HepG2 (cell line): ENCODE measurements around the gene MMP24OS. TPM values are rescaled to one million over a fixed set of nuclear protein-coding genes. Genes with fewer than 3 reads are reported as not detected.
A peak's percentile ranks its signal among the peaks of the same experiment; 100 is the strongest.

ENCODE experiments used
- ATRX ChIP-seq: sonication (generic); formaldehyde crosslinking; IDR thresholded peaks from 2 replicates; pipeline ENCODE4 v1.4.0; 2020; ENCODE audit warnings: missing genetic modification reagents, borderline replicate concordance
- CC2D1A ChIP-seq: sonication (generic); formaldehyde crosslinking; IDR thresholded peaks from 2 replicates; pipeline ENCODE4 v1.8.1; 2023; ENCODE audit warnings: mild to moderate bottlenecking, missing genetic modification reagents
- DR1 ChIP-seq: sonication (generic); formaldehyde crosslinking; IDR thresholded peaks from 2 replicates; pipeline ENCODE4 v1.8.0; 2021; ENCODE audit warnings: mild to moderate bottlenecking, missing genetic modification reagents, inconsistent platforms
- GFI1 ChIP-seq: sonication (generic); formaldehyde crosslinking; IDR thresholded peaks from 2 replicates; pipeline ENCODE4 v1.5.0; 2020; ENCODE audit warnings: missing genetic modification reagents, mild to moderate bottlenecking, borderline replicate concordance
- POGZ ChIP-seq: sonication (generic); formaldehyde crosslinking; IDR thresholded peaks from 2 replicates; pipeline ENCODE4 v1.4.0; 2020; ENCODE audit warnings: mild to moderate bottlenecking, missing genetic modification reagents
- RBM22 ChIP-seq: fragments of 200-400 bp; formaldehyde crosslinking; optimal IDR thresholded peaks from 2 replicates; pipeline ENCODE3; 2017; ENCODE audit warnings: mild to moderate bottlenecking, low read length, moderate library complexity
- RBM39 ChIP-seq: fragments of 200-400 bp; formaldehyde crosslinking; IDR thresholded peaks from one replicate; pipeline ENCODE4 v1.6.1; 2018; ENCODE audit warnings: antibody characterized with exemption, mild to moderate bottlenecking, low read depth, low read length; ENCODE audit not compliant: poor library complexity, severe bottlenecking
- SMAD9 ChIP-seq: sonication (generic); formaldehyde crosslinking; IDR thresholded peaks from 2 replicates; pipeline ENCODE4 v1.5.1; 2020; ENCODE audit warnings: mild to moderate bottlenecking, missing genetic modification reagents
- ZNF253 ChIP-seq: sonication (generic); formaldehyde crosslinking; IDR thresholded peaks from 2 replicates; pipeline ENCODE4 v1.8.0; 2022; ENCODE audit warnings: mild to moderate bottlenecking, missing genetic modification reagents, borderline replicate concordance
- ZNF282 ChIP-seq: fragments of 450-650 bp; IDR thresholded peaks from 2 replicates; pipeline ENCODE4 v1.6.1; 2018; ENCODE audit not compliant: partially characterized antibody
- ZNF343 ChIP-seq: sonication (generic); formaldehyde crosslinking; IDR thresholded peaks from 2 replicates; pipeline ENCODE4 v1.4.0; 2020; ENCODE audit warnings: mild to moderate bottlenecking, missing genetic modification reagents
- ZNF766 ChIP-seq: sonication (generic); formaldehyde crosslinking; IDR thresholded peaks from 2 replicates; pipeline ENCODE4 v1.5.0; 2020; ENCODE audit warnings: missing genetic modification reagents, borderline replicate concordance
- polyA plus RNA-seq, 8 experiments: library from polyadenylated mRNA; depleted of rRNA in 3 of 8; stranded (reverse) in 7 of 8; unstranded in 1 of 8; fragments of >200 nt; fragmentation: Illumina TruSeq in 4 of 8; extraction: Trizol in 4 of 8; gene quantifications; 2 replicates each; pipeline versions ENCODE4 v1.2.1 to v1.2.3, GENCODE V29; 2011 to 2016; ENCODE audit warnings: low read depth in 4 of 8, missing spikeins in 1 of 8, mixed read lengths in 1 of 8; ENCODE audit not compliant: insufficient read depth in 1 of 8
- total RNA-seq, 5 experiments: library from RNA; depleted of rRNA; stranded (reverse); fragments of >200 nt; fragmentation: Illumina TruSeq; extraction: Trizol; gene quantifications; 2 replicates each; pipeline ENCODE4 v1.2.3, GENCODE V29; 2016; ENCODE audit warnings: low read depth in 1 of 5
- TF ChIP-seq, protein P1 (sequence below): sonication (generic); formaldehyde crosslinking; IDR thresholded peaks from 2 replicates; pipeline ENCODE4 v1.5.1; 2020; ENCODE audit warnings: mild to moderate bottlenecking, missing genetic modification reagents
- TF ChIP-seq, protein P2 (sequence below): sonication (generic); formaldehyde crosslinking; IDR thresholded peaks from 2 replicates; pipeline ENCODE4 v1.9.0; 2022; ENCODE audit warnings: low read depth, missing genetic modification reagents
- TF ChIP-seq, protein P3 (sequence below): sonication (generic); formaldehyde crosslinking; IDR thresholded peaks from 2 replicates; pipeline ENCODE4 v1.5.1; 2020; ENCODE audit warnings: mild to moderate bottlenecking, missing genetic modification reagents, borderline replicate concordance
- TF ChIP-seq, protein P4 (sequence below): sonication (generic); formaldehyde crosslinking; IDR thresholded peaks from 2 replicates; pipeline ENCODE4 v1.8.0; 2022; ENCODE audit warnings: mild to moderate bottlenecking, missing genetic modification reagents
- TF ChIP-seq, protein P5 (sequence below): sonication (generic); formaldehyde crosslinking; IDR thresholded peaks from 2 replicates; pipeline ENCODE4 v1.5.0; 2020; ENCODE audit warnings: mild to moderate bottlenecking, missing genetic modification reagents, borderline replicate concordance

MMP24OS gene
- total and polyA plus RNA-seq, 2 of the 13 experiments (the other 11 are each of a cell fraction or from before 2014, with no cell fraction given): 6.0 to 8.5 TPM

DNA sequence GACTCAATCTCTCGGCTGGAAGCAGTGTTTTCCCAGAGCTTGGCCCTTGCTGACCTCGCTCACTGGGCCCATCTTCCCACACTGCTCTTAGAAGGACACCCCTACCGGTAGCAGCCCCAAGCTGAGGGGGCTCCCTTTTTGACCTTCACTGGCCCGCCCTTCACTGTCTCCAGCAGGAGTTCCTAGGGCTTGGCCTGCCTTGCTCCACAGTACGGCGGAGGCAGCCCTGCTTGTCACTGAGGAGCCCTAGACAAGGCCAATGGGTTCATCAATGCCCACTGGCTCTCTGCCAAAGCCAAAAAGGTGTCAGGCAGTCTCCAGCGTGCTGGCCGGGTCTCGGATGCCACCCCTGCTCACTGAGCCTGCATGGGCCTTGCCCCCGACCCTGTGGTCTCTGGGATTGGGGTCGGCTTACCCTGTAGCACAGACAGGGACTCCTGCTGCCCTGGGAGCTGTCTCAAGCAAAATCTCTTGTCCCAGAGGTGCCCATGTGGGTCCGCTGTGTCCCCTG, 2.1 kb downstream of the MMP24OS start (continued):
- TF ChIP-seq, protein P1, sequence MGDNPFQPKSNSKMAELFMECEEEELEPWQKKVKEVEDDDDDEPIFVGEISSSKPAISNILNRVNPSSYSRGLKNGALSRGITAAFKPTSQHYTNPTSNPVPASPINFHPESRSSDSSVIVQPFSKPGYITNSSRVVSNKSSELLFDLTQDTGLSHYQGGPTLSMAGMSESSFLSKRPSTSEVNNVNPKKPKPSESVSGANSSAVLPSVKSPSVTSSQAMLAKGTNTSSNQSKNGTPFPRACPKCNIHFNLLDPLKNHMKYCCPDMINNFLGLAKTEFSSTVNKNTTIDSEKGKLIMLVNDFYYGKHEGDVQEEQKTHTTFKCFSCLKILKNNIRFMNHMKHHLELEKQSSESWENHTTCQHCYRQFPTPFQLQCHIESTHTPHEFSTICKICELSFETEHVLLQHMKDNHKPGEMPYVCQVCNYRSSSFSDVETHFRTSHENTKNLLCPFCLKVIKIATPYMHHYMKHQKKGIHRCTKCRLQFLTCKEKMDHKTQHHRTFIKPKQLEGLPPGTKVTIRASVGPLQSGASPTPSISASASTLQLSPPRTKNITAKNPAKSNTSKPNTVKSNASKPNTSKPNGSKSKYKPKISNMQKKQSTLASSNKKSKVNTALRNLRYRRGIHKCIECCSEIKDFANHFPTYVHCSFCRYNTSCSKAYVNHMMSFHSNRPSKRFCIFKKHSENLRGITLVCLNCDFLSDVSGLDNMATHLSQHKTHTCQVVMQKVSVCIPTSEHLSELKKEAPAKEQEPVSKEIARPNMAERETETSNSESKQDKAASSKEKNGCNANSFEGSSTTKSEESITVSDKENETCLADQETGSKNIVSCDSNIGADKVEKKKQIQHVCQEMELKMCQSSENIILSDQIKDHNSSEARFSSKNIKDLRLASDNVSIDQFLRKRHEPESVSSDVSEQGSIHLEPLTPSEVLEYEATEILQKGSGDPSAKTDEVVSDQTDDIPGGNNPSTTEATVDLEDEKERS (CRISPR knock-in tag): no peak
- no peak; the same call in 1 of the 2 replicates for TF ChIP-seq ZNF766 (CRISPR knock-in tag)
- no peak for TF ChIP-seq POGZ (CRISPR knock-in tag)
- 0 out of 2 replicates have a peak, but pooled peaks have one; percentile 33 for TF ChIP-seq GFI1
- TF ChIP-seq SMAD9 (CRISPR knock-in tag): no peak
- TF ChIP-seq, protein P2, sequence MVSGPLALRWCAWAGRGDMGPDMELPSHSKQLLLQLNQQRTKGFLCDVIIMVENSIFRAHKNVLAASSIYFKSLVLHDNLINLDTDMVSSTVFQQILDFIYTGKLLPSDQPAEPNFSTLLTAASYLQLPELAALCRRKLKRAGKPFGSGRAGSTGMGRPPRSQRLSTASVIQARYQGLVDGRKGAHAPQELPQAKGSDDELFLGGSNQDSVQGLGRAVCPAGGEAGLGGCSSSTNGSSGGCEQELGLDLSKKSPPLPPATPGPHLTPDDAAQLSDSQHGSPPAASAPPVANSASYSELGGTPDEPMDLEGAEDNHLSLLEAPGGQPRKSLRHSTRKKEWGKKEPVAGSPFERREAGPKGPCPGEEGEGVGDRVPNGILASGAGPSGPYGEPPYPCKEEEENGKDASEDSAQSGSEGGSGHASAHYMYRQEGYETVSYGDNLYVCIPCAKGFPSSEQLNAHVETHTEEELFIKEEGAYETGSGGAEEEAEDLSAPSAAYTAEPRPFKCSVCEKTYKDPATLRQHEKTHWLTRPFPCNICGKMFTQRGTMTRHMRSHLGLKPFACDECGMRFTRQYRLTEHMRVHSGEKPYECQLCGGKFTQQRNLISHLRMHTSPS (CRISPR knock-in tag): no peak
- peak; percentile 5 for TF ChIP-seq RBM22
- no peak for TF ChIP-seq ATRX (CRISPR knock-in tag)
- no peak for TF ChIP-seq DR1
- TF ChIP-seq, protein P3, sequence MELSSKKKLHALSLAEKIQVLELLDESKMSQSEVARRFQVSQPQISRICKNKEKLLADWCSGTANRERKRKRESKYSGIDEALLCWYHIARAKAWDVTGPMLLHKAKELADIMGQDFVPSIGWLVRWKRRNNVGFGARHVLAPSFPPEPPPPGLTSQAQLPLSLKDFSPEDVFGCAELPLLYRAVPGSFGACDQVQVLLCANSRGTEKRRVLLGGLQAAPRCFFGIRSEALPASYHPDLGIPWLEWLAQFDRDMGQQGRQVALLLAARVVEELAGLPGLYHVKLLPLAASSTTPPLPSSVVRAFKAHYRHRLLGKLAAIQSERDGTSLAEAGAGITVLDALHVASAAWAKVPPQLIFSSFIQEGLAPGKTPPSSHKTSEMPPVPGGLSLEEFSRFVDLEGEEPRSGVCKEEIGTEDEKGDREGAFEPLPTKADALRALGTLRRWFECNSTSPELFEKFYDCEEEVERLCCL: no peak
- no peak for TF ChIP-seq ZNF282
- TF ChIP-seq ZNF253 (CRISPR knock-in tag): no peak
- TF ChIP-seq ZNF343 (CRISPR knock-in tag): no peak
- TF ChIP-seq CC2D1A: no peak
- TF ChIP-seq, protein P4, sequence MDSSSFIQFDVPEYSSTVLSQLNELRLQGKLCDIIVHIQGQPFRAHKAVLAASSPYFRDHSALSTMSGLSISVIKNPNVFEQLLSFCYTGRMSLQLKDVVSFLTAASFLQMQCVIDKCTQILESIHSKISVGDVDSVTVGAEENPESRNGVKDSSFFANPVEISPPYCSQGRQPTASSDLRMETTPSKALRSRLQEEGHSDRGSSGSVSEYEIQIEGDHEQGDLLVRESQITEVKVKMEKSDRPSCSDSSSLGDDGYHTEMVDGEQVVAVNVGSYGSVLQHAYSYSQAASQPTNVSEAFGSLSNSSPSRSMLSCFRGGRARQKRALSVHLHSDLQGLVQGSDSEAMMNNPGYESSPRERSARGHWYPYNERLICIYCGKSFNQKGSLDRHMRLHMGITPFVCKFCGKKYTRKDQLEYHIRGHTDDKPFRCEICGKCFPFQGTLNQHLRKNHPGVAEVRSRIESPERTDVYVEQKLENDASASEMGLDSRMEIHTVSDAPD: no peak
- TF ChIP-seq, protein P5, sequence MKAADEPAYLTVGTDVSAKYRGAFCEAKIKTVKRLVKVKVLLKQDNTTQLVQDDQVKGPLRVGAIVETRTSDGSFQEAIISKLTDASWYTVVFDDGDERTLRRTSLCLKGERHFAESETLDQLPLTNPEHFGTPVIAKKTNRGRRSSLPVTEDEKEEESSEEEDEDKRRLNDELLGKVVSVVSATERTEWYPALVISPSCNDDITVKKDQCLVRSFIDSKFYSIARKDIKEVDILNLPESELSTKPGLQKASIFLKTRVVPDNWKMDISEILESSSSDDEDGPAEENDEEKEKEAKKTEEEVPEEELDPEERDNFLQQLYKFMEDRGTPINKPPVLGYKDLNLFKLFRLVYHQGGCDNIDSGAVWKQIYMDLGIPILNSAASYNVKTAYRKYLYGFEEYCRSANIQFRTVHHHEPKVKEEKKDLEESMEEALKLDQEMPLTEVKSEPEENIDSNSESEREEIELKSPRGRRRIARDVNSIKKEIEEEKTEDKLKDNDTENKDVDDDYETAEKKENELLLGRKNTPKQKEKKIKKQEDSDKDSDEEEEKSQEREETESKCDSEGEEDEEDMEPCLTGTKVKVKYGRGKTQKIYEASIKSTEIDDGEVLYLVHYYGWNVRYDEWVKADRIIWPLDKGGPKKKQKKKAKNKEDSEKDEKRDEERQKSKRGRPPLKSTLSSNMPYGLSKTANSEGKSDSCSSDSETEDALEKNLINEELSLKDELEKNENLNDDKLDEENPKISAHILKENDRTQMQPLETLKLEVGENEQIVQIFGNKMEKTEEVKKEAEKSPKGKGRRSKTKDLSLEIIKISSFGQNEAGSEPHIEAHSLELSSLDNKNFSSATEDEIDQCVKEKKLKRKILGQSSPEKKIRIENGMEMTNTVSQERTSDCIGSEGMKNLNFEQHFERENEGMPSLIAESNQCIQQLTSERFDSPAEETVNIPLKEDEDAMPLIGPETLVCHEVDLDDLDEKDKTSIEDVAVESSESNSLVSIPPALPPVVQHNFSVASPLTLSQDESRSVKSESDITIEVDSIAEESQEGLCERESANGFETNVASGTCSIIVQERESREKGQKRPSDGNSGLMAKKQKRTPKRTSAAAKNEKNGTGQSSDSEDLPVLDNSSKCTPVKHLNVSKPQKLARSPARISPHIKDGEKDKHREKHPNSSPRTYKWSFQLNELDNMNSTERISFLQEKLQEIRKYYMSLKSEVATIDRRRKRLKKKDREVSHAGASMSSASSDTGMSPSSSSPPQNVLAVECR (CRISPR knock-in tag): no peak
- TF ChIP-seq RBM39: peak; percentile 50
